ENCODE data around the gene PAX2.

GRCh38 chr10:100875484-100876166 lies 130.2 kb downstream of the PAX2 start:
- TF ChIP-seq ZNF280D (CRISPR knock-in tag; IDR thresholded peaks at IDR 0.05) (no peak), POLR2AphosphoS2 (IDR thresholded peaks at IDR 0.05; ENCODE audit: low read depth, low read length) (no peak), RAD21 (CRISPR knock-in tag; IDR thresholded peaks at IDR 0.05) (no peak), ZNF7 (CRISPR knock-in tag; IDR thresholded peaks at IDR 0.05) (no peak), ZNF780A (CRISPR knock-in tag; IDR thresholded peaks at IDR 0.05) (no peak), REST (IDR thresholded peaks at IDR 0.05; ENCODE audit: borderline replicate concordance in 1 of 2, low read depth in 1 of 2, low read length in 2 of 2) (no peak), POLR2A (IDR thresholded peaks at IDR 0.05; ENCODE audit: insufficient read depth in 1 of 2, low read depth in 2 of 2, low read length in 2 of 2) (0 out of 4 replicates have a peak, but pooled peaks of 1 of the 2 experiments have one; percentile 19), FOXJ3 (CRISPR knock-in tag; IDR thresholded peaks at IDR 0.05; ENCODE audit: borderline replicate concordance) (peak; percentile 88; the same call in 1 of the 2 replicates), PBX3 (CRISPR knock-in tag; IDR thresholded peaks at IDR 0.05; ENCODE audit: borderline replicate concordance) (no peak), HMGXB4 (CRISPR knock-in tag; IDR thresholded peaks at IDR 0.05; ENCODE audit: borderline replicate concordance in 1 of 2, low read depth in 1 of 2) (peak in 1 of 2 experiments; percentile 19; a peak in 1 of 4 replicates)
- TF ChIP-seq, protein P1, sequence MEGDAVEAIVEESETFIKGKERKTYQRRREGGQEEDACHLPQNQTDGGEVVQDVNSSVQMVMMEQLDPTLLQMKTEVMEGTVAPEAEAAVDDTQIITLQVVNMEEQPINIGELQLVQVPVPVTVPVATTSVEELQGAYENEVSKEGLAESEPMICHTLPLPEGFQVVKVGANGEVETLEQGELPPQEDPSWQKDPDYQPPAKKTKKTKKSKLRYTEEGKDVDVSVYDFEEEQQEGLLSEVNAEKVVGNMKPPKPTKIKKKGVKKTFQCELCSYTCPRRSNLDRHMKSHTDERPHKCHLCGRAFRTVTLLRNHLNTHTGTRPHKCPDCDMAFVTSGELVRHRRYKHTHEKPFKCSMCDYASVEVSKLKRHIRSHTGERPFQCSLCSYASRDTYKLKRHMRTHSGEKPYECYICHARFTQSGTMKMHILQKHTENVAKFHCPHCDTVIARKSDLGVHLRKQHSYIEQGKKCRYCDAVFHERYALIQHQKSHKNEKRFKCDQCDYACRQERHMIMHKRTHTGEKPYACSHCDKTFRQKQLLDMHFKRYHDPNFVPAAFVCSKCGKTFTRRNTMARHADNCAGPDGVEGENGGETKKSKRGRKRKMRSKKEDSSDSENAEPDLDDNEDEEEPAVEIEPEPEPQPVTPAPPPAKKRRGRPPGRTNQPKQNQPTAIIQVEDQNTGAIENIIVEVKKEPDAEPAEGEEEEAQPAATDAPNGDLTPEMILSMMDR (CRISPR knock-in tag; IDR thresholded peaks at IDR 0.05) = peak; percentile 54

All from HepG2 (cell line).